Activated T-cell treated with anti-CD3 and anti-CD28 coated beads, Interleukin-2, amount 50 U/mL, for 4 hours (primary cell): ENCODE data around the gene AR. TPM values are rescaled to one million over a fixed set of nuclear protein-coding genes. Genes with fewer than 3 reads are reported as not detected.

Experiments
- ATAC-seq, 2 donors: fragments of 200-7000 bp; cut with Tn5 transposase; one replicate each; pipeline ENCODE4 v1.10.0; 2021
- DNase-seq: peaks from one replicate; pipeline ENCODE4 v3.0.0-alpha.2; 2020
- H3K27me3 Mint-ChIP-seq: one replicate; pipeline ENCODE4 v1.8.0; 2021; ENCODE audit warnings: low read depth, mixed read lengths
- H3K36me3 Mint-ChIP-seq: one replicate; pipeline ENCODE4 v1.8.0; 2022; ENCODE audit warnings: mixed read lengths; ENCODE audit not compliant: insufficient read depth
- H3K4me1 Mint-ChIP-seq: one replicate; pipeline ENCODE4 v1.8.0; 2021; ENCODE audit warnings: low read depth, mixed read lengths
- H3K4me3 Mint-ChIP-seq: one replicate; pipeline ENCODE4 v1.8.0; 2021; ENCODE audit warnings: mild to moderate bottlenecking, moderate library complexity, mixed read lengths
- H3K9me3 Mint-ChIP-seq: one replicate; pipeline ENCODE4 v1.8.0; 2021; ENCODE audit warnings: mixed read lengths
- total RNA-seq, 3 donors: library from RNA; stranded (reverse); gene quantifications; one replicate each; pipeline ENCODE4 v1.2.1, GENCODE V29; 2021

Gene AR
- total RNA-seq, 3 donors from 2014 or later: 0.08 to 0.11 (median 0.08) TPM

DNA sequence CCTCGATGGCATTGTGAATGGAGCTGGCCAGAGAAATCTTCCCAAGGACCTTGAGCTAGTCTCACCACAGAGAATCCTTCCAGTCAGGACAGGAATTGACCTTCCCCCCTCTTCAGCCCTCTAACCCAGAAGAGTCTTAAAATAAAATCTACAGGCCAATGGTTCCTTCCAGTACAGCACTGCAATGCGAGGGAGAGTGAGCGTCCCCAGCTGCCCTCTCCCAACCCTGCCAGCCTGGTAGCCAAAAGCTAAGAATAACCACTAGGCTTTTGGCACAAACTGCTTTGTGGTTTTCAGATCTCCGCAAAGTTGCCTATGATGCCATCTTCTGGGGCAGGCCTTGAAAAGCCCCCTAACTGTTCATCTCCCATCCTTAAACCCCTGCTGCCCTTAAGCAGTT lies 175.1 kb downstream of the AR start:
- H3K4me3 Mint-ChIP-seq: no peak overlapping the region
- ATAC-seq (no peak), DNase-seq (no peak)
- H3K9me3 Mint-ChIP-seq: no peaks in the 10 kb centered on the region
- H3K27me3 Mint-ChIP-seq: no peaks in the 10 kb centered on the region
- no peaks in the 10 kb centered on the region for H3K36me3 Mint-ChIP-seq
- no peaks in the 10 kb centered on the region for H3K4me1 Mint-ChIP-seq

DNA sequence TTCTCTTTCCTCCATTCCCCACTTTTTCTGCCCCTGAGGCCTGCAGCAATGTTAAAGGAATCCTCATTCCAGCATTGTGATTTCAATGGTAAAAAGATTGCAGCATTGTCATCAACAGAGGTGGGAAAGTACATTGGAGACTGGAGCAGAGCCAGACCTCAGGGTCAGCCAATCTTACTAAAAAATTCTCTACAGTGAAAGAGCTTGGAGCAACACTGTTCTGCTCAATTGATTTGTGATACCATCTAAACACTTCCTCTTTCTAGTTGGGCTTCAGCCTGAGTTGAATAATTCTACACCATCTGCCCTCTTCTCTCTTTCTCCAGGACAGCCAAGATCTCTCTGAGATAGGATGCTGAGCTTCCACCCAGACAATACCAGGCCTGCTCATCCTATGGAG lies 176.5 kb downstream of the AR start:
- no peak for ATAC-seq
- Mint-ChIP-seq H3K4me3 (no peak overlapping the region), H3K4me1 (no peaks in the 10 kb centered on the region), H3K36me3 (no peaks in the 10 kb centered on the region), H3K9me3 (no peaks in the 10 kb centered on the region), H3K27me3 (no peaks in the 10 kb centered on the region)
- DNase-seq: no peak

DNA sequence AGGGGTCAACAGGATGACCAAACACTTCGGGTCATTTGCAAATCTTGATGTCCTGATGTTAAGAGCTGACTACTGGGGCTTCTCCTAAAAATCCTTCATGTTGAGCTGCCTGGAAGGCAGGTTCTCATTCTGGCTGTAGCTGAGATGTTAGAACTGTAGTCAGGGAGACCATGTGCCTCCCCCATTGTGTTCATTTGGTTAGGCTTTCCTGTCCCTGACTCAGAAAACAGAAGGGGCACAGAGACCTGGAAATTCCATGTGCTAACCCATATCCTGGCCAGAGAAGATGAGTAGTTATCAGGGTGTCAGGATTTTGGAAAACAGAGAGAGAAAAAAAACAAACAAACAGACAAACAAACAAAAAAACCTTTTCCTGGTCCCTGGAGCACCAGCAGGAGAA lies 177.5 kb downstream of the AR start:
- Mint-ChIP-seq H3K36me3 (no peaks in the 10 kb centered on the region), H3K9me3 (no peaks in the 10 kb centered on the region), H3K4me3 (no peak overlapping the region), H3K4me1 (no peaks in the 10 kb centered on the region), H3K27me3 (no peaks in the 10 kb centered on the region)
- ATAC-seq: no peak
- no peak for DNase-seq

DNA sequence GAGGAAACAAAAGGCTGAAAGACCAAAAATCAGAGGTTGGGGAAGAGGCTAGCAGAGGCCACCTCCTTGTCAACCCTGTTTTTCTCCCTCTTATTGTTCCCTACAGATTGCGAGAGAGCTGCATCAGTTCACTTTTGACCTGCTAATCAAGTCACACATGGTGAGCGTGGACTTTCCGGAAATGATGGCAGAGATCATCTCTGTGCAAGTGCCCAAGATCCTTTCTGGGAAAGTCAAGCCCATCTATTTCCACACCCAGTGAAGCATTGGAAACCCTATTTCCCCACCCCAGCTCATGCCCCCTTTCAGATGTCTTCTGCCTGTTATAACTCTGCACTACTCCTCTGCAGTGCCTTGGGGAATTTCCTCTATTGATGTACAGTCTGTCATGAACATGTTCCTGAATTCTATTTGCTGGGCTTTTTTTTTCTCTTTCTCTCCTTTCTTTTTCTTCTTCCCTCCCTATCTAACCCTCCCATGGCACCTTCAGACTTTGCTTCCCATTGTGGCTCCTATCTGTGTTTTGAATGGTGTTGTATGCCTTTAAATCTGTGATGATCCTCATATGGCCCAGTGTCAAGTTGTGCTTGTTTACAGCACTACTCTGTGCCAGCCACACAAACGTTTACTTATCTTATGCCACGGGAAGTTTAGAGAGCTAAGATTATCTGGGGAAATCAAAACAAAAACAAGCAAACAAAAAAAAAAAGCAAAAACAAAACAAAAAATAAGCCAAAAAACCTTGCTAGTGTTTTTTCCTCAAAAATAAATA lies 179.9 kb downstream of the AR start:
- no peak for ATAC-seq
- no peaks in the 10 kb centered on the region for H3K27me3 Mint-ChIP-seq
- no peak for DNase-seq
- no peaks in the 10 kb centered on the region for H3K4me1 Mint-ChIP-seq
- no peaks in the 10 kb centered on the region for H3K9me3 Mint-ChIP-seq
- no peak overlapping the region for H3K4me3 Mint-ChIP-seq
- H3K36me3 Mint-ChIP-seq: no peaks in the 10 kb centered on the region

DNA sequence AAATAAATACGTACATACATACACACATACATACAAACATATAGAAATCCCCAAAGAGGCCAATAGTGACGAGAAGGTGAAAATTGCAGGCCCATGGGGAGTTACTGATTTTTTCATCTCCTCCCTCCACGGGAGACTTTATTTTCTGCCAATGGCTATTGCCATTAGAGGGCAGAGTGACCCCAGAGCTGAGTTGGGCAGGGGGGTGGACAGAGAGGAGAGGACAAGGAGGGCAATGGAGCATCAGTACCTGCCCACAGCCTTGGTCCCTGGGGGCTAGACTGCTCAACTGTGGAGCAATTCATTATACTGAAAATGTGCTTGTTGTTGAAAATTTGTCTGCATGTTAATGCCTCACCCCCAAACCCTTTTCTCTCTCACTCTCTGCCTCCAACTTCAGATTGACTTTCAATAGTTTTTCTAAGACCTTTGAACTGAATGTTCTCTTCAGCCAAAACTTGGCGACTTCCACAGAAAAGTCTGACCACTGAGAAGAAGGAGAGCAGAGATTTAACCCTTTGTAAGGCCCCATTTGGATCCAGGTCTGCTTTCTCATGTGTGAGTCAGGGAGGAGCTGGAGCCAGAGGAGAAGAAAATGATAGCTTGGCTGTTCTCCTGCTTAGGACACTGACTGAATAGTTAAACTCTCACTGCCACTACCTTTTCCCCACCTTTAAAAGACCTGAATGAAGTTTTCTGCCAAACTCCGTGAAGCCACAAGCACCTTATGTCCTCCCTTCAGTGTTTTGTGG lies 180.7 kb downstream of the AR start:
- Mint-ChIP-seq H3K36me3 (no peaks in the 10 kb centered on the region), H3K27me3 (no peaks in the 10 kb centered on the region), H3K4me1 (no peaks in the 10 kb centered on the region), H3K4me3 (no peak overlapping the region), H3K9me3 (no peaks in the 10 kb centered on the region)
- ATAC-seq: no peak
- no peak for DNase-seq

DNA sequence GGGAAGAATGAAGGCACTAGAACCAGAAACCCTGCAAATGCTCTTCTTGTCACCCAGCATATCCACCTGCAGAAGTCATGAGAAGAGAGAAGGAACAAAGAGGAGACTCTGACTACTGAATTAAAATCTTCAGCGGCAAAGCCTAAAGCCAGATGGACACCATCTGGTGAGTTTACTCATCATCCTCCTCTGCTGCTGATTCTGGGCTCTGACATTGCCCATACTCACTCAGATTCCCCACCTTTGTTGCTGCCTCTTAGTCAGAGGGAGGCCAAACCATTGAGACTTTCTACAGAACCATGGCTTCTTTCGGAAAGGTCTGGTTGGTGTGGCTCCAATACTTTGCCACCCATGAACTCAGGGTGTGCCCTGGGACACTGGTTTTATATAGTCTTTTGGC lies 181.7 kb downstream of the AR start:
- ATAC-seq: no peak
- Mint-ChIP-seq H3K9me3 (no peaks in the 10 kb centered on the region), H3K27me3 (no peaks in the 10 kb centered on the region), H3K36me3 (no peaks in the 10 kb centered on the region), H3K4me3 (no peak overlapping the region), H3K4me1 (no peaks in the 10 kb centered on the region)
- DNase-seq: no peak

DNA sequence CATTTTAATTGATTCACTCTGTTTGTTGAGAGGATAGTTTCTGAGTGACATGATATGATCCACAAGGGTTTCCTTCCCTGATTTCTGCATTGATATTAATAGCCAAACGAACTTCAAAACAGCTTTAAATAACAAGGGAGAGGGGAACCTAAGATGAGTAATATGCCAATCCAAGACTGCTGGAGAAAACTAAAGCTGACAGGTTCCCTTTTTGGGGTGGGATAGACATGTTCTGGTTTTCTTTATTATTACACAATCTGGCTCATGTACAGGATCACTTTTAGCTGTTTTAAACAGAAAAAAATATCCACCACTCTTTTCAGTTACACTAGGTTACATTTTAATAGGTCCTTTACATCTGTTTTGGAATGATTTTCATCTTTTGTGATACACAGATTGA lies 182.2 kb downstream of the AR start:
- H3K36me3 Mint-ChIP-seq: no peaks in the 10 kb centered on the region
- H3K4me3 Mint-ChIP-seq: no peak overlapping the region
- H3K9me3 Mint-ChIP-seq: no peaks in the 10 kb centered on the region
- no peaks in the 10 kb centered on the region for H3K27me3 Mint-ChIP-seq
- DNase-seq (no peak), ATAC-seq (no peak)
- H3K4me1 Mint-ChIP-seq: no peaks in the 10 kb centered on the region

DNA sequence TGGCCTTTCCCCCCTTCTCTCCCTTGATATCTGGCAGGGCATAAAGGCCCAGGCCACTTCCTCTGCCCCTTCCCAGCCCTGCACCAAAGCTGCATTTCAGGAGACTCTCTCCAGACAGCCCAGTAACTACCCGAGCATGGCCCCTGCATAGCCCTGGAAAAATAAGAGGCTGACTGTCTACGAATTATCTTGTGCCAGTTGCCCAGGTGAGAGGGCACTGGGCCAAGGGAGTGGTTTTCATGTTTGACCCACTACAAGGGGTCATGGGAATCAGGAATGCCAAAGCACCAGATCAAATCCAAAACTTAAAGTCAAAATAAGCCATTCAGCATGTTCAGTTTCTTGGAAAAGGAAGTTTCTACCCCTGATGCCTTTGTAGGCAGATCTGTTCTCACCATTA lies 183.8 kb downstream of the AR start:
- Mint-ChIP-seq H3K27me3 (no peaks in the 10 kb centered on the region), H3K4me1 (no peaks in the 10 kb centered on the region), H3K36me3 (no peaks in the 10 kb centered on the region), H3K4me3 (no peak overlapping the region), H3K9me3 (no peaks in the 10 kb centered on the region)
- DNase-seq (no peak), ATAC-seq (no peak)

DNA sequence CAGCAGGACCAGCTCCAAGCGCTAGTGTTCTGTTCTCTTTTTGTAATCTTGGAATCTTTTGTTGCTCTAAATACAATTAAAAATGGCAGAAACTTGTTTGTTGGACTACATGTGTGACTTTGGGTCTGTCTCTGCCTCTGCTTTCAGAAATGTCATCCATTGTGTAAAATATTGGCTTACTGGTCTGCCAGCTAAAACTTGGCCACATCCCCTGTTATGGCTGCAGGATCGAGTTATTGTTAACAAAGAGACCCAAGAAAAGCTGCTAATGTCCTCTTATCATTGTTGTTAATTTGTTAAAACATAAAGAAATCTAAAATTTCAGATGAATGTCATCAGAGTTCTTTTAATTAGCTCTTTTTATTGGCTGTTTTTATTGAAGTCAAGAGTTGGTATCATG lies 186.5 kb downstream of the AR start:
- no peaks in the 10 kb centered on the region for H3K27me3 Mint-ChIP-seq
- no peaks in the 10 kb centered on the region for H3K36me3 Mint-ChIP-seq
- no peaks in the 10 kb centered on the region for H3K9me3 Mint-ChIP-seq
- H3K4me3 Mint-ChIP-seq: no peak overlapping the region
- DNase-seq (no peak), ATAC-seq (no peak)
- H3K4me1 Mint-ChIP-seq: no peaks in the 10 kb centered on the region

DNA sequence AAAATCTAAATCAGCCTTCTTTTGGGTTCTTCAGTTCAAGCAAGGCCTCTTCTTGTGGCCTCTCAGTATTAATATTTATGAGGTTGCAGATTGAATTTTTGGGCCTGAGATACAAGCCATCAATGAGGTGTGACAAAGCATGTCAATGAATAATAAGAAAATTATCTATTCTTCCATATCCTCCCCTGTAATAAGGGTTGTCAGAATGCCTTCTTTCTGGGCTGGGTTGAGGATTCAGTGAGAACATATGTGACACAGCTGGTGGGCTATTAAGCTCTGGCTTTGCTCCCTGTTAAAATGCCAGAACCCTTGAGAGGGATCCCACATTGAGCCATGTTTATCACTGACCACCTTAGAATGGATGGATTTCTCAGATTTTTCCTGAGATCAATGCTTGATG lies 187.2 kb downstream of the AR start:
- DNase-seq: no peak
- ATAC-seq: no peak
- Mint-ChIP-seq H3K27me3 (no peaks in the 10 kb centered on the region), H3K9me3 (no peaks in the 10 kb centered on the region), H3K36me3 (no peaks in the 10 kb centered on the region), H3K4me1 (no peaks in the 10 kb centered on the region), H3K4me3 (no peak overlapping the region)

DNA sequence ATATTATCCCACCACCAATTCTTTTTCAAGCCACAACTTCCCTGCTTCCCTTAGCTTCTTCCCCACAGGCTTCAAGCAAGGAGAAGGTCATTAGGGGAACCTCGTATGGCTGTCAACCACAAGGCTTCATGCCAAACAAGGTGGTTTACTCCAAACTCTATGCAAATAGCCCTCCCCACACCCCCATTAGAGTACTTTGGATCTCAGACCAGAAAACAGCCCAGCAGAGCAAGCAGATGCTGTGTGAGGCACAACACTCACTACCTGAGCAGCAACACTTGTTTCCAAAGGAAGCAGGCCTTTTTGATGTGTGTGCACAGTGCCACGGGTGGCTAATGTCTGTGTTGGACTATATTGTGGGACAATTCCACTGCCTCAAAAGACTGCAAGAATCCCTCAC lies 189.0 kb downstream of the AR start:
- Mint-ChIP-seq H3K36me3 (no peaks in the 10 kb centered on the region), H3K4me3 (no peak overlapping the region), H3K9me3 (no peaks in the 10 kb centered on the region), H3K4me1 (no peaks in the 10 kb centered on the region), H3K27me3 (no peaks in the 10 kb centered on the region)
- DNase-seq: no peak
- ATAC-seq: no peak

DNA sequence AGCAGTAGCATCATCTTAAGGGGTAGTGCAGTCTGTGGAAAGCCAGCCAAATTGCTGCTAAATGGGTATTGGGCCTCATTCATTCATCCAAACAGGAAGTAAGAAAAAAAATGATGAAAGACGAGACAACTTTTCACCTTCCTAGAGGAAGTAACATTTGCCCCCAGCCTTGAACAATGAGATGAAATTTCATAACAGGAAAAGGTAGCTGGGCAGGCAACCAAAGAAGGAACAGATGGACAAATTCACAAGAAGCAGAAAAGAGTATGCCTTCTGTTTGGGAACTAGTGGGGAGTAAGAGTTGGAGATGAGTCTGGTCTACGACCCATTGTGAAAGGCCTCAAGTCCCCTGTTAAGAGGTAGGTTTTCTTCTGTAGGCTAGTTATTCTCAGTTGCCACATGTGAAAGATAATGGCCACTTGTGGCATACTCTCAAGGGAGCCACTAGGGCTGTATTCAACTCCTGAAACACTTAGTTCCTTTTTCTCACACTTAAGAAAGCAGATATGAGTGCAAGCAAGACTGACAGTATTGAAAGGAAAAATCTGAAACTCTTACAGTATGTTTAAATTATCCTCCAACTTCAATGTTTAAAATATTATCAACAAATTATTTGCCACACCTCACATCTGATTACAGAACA lies 190.4 kb downstream of the AR start:
- no peak for ATAC-seq
- Mint-ChIP-seq H3K36me3 (no peaks in the 10 kb centered on the region), H3K27me3 (no peaks in the 10 kb centered on the region), H3K4me1 (no peaks in the 10 kb centered on the region), H3K9me3 (no peaks in the 10 kb centered on the region), H3K4me3 (no peak overlapping the region)
- DNase-seq: no peak

DNA sequence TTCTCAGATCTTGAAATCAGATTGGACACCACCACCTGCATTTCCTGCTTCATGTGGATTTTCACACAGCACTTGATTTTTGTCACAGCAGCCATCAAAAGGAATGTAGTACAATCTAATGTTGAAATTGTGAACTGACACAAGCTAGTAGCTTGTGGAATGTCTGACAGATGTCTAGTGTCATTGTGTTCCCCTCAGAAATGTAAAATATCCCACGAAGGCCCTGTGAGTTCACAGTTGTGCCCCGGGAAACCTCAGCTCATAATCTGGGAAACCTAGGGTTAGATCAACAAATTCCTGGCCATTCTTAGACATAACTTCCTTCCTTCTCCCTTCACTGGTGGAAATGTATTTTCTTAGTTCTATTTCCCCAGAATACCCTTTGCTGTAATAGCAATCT lies 205.7 kb downstream of the AR start:
- DNase-seq: no peak
- Mint-ChIP-seq H3K36me3 (no peaks in the 10 kb centered on the region), H3K4me1 (no peaks in the 10 kb centered on the region), H3K4me3 (no peak overlapping the region), H3K27me3 (no peaks in the 10 kb centered on the region), H3K9me3 (no peaks in the 10 kb centered on the region)
- ATAC-seq: no peak

DNA sequence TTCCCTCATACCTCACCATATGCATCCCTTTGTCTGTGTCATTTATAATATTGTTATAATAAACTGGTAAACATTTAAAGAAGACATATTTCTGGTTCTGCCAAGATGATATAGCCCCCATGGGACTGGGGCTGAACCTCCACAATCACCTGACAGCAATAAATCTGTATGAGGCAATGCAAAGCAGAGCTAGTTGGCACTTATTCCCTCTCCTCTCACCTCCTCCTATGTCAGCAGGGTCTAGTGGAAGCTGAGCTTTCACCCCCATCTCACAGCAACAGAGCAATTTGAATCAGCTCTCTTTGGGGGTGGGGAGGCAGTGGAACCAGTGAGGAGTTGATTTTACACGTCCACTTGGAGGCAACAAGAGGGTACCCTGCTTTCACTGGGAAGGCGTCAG lies 206.9 kb downstream of the AR start:
- Mint-ChIP-seq H3K9me3 (no peaks in the 10 kb centered on the region), H3K27me3 (no peaks in the 10 kb centered on the region), H3K4me1 (no peaks in the 10 kb centered on the region), H3K4me3 (no peak overlapping the region), H3K36me3 (no peaks in the 10 kb centered on the region)
- ATAC-seq: no peak
- no peak for DNase-seq

DNA sequence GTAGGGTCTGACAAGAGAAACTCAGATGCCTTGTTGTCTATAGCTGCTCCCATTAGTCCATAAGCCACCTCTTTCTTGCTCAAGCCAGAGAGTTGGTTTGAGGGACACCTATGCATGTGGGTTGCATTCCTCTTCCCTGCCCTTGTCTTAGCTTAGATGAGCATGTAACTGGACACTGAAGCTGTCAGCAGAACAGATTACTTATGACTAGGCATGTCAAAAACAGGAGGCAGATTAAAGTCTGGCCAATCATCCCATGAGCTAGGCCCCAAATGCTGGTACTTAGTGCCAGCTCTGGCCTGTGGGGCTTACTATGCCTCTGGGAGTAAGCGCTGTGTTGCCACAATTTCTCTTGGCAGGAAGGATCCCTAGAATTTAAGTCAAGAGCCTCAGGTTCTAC lies 215.2 kb downstream of the AR start:
- DNase-seq (no peak), ATAC-seq (no peak)
- H3K27me3 Mint-ChIP-seq: no peaks in the 10 kb centered on the region
- no peaks in the 10 kb centered on the region for H3K4me1 Mint-ChIP-seq
- H3K36me3 Mint-ChIP-seq: no peaks in the 10 kb centered on the region
- no peak overlapping the region for H3K4me3 Mint-ChIP-seq
- no peaks in the 10 kb centered on the region for H3K9me3 Mint-ChIP-seq
